ENCODE measurements around the gene TBCK. TPM values are rescaled to one million over a fixed set of nuclear protein-coding genes. Genes with fewer than 3 reads are reported as not detected.
"Not testable (repeated sequence)": the region's sequence is repeated elsewhere in the genome, so short reads cannot be mapped to it uniquely, and the experiment has no call there.

The TBCK gene
- polyA plus RNA-seq, 1 experiment: 36.3 TPM

DNA sequence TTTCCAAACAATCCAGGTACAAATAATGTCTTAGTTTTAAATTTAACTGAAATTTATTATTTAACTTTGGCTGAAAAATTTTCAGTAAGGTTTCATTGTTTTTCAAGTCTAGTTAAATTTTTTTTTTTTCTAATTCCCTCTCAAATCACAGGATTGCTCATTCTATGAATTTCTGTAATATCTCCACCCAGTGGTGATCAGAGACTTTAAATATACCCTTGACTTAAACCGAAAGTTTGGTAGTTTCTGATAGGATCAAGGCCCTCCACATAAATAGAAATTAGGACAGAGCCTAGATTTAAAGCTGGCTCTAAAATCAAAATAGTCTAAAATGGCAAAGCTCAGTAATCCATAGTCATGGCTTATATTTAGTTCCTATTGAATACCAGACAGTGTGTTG is 175.4 kb downstream of the TBCK start:
- Histone ChIP-seq H3K27me3 (ENCODE audit: control insufficient read depth, insufficient read depth, low read length) (no peaks in the 10 kb centered on the region), H3K36me3 (ENCODE audit: control insufficient read depth, insufficient read depth, low read length) (no peaks in the 10 kb centered on the region), H3K4me3 (ENCODE audit: low read depth, low read length) (no peak overlapping the region)
- ChIA-PET POLR2A (no interaction called here), CTCF (no interaction called here)
- TF ChIP-seq, protein P1, sequence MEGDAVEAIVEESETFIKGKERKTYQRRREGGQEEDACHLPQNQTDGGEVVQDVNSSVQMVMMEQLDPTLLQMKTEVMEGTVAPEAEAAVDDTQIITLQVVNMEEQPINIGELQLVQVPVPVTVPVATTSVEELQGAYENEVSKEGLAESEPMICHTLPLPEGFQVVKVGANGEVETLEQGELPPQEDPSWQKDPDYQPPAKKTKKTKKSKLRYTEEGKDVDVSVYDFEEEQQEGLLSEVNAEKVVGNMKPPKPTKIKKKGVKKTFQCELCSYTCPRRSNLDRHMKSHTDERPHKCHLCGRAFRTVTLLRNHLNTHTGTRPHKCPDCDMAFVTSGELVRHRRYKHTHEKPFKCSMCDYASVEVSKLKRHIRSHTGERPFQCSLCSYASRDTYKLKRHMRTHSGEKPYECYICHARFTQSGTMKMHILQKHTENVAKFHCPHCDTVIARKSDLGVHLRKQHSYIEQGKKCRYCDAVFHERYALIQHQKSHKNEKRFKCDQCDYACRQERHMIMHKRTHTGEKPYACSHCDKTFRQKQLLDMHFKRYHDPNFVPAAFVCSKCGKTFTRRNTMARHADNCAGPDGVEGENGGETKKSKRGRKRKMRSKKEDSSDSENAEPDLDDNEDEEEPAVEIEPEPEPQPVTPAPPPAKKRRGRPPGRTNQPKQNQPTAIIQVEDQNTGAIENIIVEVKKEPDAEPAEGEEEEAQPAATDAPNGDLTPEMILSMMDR (IDR thresholded peaks at IDR 0.05; ENCODE audit: insufficient read depth, low read depth, low read length): no peak
- DNase-seq (ENCODE audit: low read depth): no peak

DNA sequence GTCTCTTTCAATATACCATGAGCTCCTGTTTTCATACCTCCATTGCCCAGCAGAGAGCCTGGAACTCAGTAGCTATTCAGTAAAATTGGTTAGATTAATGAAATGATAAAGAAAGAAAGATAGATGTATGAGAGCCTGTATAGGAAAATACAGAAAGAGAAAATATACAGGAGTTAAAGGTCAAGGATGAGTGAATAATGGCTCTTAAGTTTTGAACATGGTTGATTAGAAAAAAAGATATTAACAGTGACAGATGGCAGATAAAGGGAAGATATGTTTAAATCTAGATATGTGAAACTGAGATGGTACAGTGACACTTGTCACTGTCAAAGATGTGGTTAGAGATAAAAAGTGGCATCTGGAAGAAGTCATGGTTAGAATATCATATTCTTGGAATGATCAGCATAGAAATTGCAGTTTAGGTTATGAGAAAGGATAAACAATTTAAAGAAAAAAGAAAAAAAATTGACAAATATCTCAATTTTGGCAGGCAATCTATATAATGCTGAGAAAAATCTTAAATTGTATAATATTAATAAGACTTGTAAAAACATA is 179.2 kb downstream of the TBCK start:
- Histone ChIP-seq H3K4me3 (ENCODE audit: low read depth, low read length) (no peak overlapping the region), H3K27me3 (ENCODE audit: control insufficient read depth, insufficient read depth, low read length) (no peaks in the 10 kb centered on the region), H3K36me3 (ENCODE audit: control insufficient read depth, insufficient read depth, low read length) (no peaks in the 10 kb centered on the region)
- CTCF ChIA-PET: no interaction called here
- TF ChIP-seq, protein P1 (IDR thresholded peaks at IDR 0.05; ENCODE audit: insufficient read depth, low read depth, low read length): no peak
- DNase-seq (ENCODE audit: low read depth): no peak
- POLR2A ChIA-PET: interaction anchor here (0.6 kb wide), 1 partner anchor 516 kb away, joined by 3 read pairs; no protein-coding TSS in a partner anchor

DNA sequence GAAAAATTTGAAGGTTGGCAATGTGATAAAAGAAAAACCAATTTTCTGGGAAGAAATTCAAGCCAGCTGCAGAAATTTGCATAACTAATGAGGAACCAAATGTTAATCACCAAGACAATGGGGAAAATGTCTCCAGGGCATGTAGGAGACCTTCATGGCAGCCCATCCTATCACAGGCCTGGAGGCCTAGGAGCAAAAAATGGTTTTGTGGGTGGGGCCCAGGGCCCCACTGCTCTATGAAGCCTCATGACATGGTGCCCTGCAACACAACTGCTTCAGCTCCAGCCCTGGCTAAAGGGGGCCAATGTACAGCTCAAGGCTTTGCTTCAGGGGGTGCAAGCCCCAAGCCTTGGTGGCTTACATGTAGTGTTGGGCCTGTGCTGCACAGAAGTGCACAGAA is 184.0 kb downstream of the TBCK start:
- ChIA-PET CTCF (no interaction called here), POLR2A (no interaction called here)
- TF ChIP-seq, protein P1 (IDR thresholded peaks at IDR 0.05; ENCODE audit: insufficient read depth, low read depth, low read length): no peak
- Histone ChIP-seq H3K27me3 (ENCODE audit: control insufficient read depth, insufficient read depth, low read length) (no peaks in the 10 kb centered on the region), H3K36me3 (ENCODE audit: control insufficient read depth, insufficient read depth, low read length) (no peaks in the 10 kb centered on the region), H3K4me3 (ENCODE audit: low read depth, low read length) (no peak overlapping the region)
- no peak for DNase-seq (ENCODE audit: low read depth)

DNA sequence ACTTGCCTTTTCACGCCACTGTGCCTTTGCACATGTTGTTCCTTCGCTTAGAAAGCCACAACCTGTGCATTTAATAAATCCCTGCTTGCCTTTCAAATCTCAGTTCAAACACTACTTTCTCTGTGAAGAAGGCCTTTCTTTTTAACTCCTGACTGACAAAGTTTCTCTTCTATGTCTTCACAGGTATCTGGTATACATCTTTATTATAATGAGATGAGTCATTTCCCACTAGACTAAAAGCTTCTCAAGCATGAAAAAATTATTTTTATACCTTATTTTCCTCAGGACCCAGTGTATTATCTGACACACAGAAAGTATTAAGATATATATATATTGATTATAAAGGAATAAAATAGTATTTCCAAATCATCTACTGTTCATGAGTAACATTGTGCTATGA is 189.9 kb downstream of the TBCK start:
- POLR2A ChIA-PET: no interaction called here
- no peak for DNase-seq (ENCODE audit: low read depth)
- no peak overlapping the region for H3K4me3 ChIP-seq (ENCODE audit: low read depth, low read length)
- H3K36me3 ChIP-seq (ENCODE audit: control insufficient read depth, insufficient read depth, low read length): no peaks in the 10 kb centered on the region
- no peaks in the 10 kb centered on the region for H3K27me3 ChIP-seq (ENCODE audit: control insufficient read depth, insufficient read depth, low read length)
- TF ChIP-seq, protein P1 (IDR thresholded peaks at IDR 0.05; ENCODE audit: insufficient read depth, low read depth, low read length): no peak
- CTCF ChIA-PET: no interaction called here

DNA sequence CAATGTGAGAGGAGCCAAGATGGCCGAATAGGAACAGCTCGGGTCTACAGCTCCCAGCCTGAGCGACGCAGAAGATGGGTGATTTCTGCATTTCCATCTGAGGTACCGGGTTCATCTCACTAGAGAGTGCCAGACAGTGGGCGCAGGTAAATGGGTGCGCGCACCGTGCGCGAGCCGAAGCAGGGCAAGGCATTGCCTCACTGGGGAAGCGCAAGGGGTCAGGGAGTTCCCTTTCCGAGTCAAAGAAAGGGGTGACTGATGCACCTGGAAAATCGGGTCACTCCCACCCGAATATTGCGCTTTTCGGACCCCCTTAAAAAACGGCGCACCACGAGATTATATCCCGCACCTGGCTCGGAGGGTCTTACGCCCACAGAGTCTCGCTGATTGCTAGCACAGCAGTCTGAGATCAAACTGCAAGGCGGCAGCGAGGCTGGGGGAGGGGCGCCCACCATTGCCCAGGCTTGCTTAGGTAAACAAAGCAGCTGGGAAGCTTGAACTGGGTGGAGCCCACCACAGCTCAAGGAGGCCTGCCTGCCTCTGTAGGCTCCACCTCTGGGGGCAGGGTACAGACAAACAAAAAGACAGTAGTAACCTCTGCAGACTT is 196.0 kb downstream of the TBCK start:
- CTCF ChIA-PET; POLR2A ChIA-PET; DNase-seq (ENCODE audit: low read depth); H3K27me3 ChIP-seq (ENCODE audit: control insufficient read depth, insufficient read depth, low read length); H3K4me3 ChIP-seq (ENCODE audit: low read depth, low read length); H3K36me3 ChIP-seq (ENCODE audit: control insufficient read depth, insufficient read depth, low read length): not testable (repeated sequence)

DNA sequence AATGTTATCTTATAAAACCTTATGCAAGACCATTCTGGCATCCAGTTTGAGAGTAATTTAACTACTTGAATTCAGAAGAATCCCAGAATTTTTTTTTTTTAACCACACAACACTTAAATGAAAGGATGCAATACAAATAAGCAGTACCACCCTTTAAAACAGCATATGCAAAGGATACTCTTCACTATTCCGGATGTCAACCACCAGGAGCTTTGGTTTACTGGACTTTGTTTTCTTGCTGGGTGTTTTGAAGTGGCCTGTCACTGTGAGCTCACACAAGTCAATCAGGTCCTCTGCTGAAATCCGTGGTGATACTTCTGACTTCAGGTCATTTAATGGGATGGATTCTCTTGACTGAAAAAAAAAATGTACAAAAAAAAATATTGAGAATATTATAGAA is 200.0 kb downstream of the TBCK start:
- H3K36me3 ChIP-seq (ENCODE audit: control insufficient read depth, insufficient read depth, low read length): no peaks in the 10 kb centered on the region
- no peak for DNase-seq (ENCODE audit: low read depth)
- POLR2A ChIA-PET: no interaction called here
- CTCF ChIA-PET: no interaction called here
- no peaks in the 10 kb centered on the region for H3K27me3 ChIP-seq (ENCODE audit: control insufficient read depth, insufficient read depth, low read length)
- no peak overlapping the region for H3K4me3 ChIP-seq (ENCODE audit: low read depth, low read length)
- TF ChIP-seq, protein P1 (IDR thresholded peaks at IDR 0.05; ENCODE audit: insufficient read depth, low read depth, low read length): no peak

Measured in BJ (cell line).